ENCODE results near the gene CCDC68.

CCDC68 gene

DNA sequence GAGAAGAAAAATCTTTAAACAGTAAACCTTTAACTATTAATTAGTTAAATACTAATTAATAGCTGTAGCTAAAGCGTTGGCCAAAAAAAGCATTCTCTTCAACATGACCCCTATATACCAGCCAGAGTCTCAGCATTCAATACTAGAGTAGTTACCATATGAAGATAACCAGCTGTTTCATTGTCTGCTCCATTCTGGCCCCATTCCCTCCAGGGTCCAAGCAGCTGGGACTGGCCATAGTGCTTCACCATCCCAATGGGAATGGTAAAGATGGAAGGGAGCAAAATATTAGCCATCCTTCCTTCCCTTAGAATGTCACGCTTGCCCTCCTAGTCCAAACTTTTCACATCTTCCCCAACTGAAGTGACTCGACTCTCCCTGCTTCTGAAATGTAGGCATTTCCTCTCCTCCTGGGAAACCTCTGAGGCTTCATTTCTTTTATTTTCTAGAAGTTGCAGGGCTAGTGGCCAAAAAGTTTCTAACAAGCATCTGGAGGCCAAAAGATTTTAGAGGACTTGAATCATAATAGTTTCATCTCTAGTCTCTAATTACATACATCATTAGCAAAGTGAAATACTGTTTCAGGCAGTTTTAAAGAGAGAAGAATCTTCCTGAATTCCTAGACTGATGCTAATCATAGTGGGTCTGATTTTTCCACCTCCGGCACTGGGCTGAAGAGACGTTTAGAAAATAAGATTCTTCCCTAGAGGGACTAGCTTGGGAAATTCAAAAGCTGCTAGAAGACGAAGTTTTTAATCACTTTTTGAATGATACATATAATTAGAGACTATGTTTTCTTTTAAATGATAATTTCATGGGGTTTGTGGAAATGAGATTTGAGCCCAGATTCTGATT lies 52.7 kb downstream of the CCDC68 start:
- Histone ChIP-seq H3K27ac (no peak overlapping the region), H3K4me3 (ENCODE audit: low read depth, low read length) (no peak overlapping the region), H3K27me3 (replicated peaks) (no peaks in the 10 kb centered on the region), H3K36me3 (replicated peaks) (no peaks in the 10 kb centered on the region)
- in situ Hi-C loops (cut with HindIII; ENCODE audit: low pct_ligation_motif_present, low sequenced_read_pairs): no loop called here
- no peak for DNase-seq
- TF ChIP-seq, protein P1, sequence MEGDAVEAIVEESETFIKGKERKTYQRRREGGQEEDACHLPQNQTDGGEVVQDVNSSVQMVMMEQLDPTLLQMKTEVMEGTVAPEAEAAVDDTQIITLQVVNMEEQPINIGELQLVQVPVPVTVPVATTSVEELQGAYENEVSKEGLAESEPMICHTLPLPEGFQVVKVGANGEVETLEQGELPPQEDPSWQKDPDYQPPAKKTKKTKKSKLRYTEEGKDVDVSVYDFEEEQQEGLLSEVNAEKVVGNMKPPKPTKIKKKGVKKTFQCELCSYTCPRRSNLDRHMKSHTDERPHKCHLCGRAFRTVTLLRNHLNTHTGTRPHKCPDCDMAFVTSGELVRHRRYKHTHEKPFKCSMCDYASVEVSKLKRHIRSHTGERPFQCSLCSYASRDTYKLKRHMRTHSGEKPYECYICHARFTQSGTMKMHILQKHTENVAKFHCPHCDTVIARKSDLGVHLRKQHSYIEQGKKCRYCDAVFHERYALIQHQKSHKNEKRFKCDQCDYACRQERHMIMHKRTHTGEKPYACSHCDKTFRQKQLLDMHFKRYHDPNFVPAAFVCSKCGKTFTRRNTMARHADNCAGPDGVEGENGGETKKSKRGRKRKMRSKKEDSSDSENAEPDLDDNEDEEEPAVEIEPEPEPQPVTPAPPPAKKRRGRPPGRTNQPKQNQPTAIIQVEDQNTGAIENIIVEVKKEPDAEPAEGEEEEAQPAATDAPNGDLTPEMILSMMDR (IDR thresholded peaks at IDR 0.05; ENCODE audit: low read depth, low read length, missing control alignments): no peak

DNA sequence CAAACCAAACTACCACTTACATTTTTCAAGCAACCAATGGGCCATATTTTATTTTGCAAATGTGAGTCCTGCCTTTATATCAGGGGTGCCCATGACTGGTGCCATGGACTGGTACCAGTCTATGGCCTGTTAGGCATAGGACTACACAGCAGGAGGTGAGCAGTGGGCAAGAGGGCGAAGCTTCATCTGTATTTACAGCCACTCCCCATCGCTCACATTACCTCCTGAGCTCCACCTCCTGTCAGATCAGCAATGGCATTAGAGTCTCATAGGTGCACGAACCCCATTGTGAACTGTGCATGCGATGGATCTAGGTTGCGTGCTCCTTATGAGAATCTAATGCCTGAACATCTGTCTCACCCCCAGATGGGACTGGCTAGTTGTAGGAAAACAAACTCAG lies 53.6 kb downstream of the CCDC68 start:
- no peaks in the 10 kb centered on the region for H3K27me3 ChIP-seq (replicated peaks)
- H3K36me3 ChIP-seq (replicated peaks): no peaks in the 10 kb centered on the region
- H3K27ac ChIP-seq: no peak overlapping the region
- TF ChIP-seq, protein P1 (IDR thresholded peaks at IDR 0.05; ENCODE audit: low read depth, low read length, missing control alignments): no peak
- no peak for DNase-seq
- no peak overlapping the region for H3K4me3 ChIP-seq (ENCODE audit: low read depth, low read length)
- in situ Hi-C loops (cut with HindIII; ENCODE audit: low pct_ligation_motif_present, low sequenced_read_pairs): no loop called here

DNA sequence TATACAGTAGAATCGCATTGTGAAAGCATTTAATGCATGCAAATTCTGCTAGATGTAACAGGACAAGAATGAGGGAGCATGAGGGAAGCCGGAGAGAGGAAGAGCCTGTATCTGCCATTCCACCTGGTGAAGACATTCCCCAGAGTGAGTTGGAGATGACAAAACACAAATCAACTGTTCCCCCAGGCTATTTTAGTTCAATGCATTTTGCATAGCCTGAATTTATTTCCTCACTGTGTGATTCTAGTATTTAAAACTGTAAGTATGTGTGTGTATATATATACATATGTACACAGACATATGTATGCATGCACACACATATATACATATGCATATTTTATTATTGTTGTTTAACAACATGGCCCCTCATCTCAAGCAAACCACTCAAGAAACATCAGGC lies 54.7 kb downstream of the CCDC68 start:
- DNase-seq: no peak
- no peak overlapping the region for H3K27ac ChIP-seq
- H3K4me3 ChIP-seq (ENCODE audit: low read depth, low read length): no peak overlapping the region
- TF ChIP-seq, protein P1 (IDR thresholded peaks at IDR 0.05; ENCODE audit: low read depth, low read length, missing control alignments): no peak
- H3K27me3 ChIP-seq (replicated peaks): no peaks in the 10 kb centered on the region
- no peaks in the 10 kb centered on the region for H3K36me3 ChIP-seq (replicated peaks)
- in situ Hi-C loops (cut with HindIII; ENCODE audit: low pct_ligation_motif_present, low sequenced_read_pairs): no loop called here

DNA sequence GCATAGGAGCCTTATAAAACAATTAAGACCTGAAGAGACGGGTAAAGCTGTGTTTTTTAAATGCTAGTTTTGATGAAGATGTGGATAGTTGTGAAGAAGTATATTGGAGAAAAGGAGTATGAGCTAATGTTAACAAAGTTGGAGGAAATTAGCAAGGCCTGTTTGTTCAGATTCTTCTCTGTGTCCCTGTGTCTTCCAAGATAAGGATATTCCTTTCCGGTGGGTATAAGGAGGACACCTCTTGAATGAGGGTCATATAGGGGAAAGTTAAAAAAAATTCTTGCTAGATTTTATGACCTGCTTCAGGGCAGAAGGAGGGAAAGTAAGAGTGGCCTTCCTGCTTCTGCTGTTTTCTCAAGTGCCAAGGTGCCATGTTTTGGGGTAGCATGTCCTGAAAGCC lies 59.0 kb downstream of the CCDC68 start:
- H3K4me3 ChIP-seq (ENCODE audit: low read depth, low read length): no peak overlapping the region
- H3K27ac ChIP-seq: no peak overlapping the region
- DNase-seq: no peak
- no peaks in the 10 kb centered on the region for H3K36me3 ChIP-seq (replicated peaks)
- no peaks in the 10 kb centered on the region for H3K27me3 ChIP-seq (replicated peaks)
- TF ChIP-seq, protein P1 (IDR thresholded peaks at IDR 0.05; ENCODE audit: low read depth, low read length, missing control alignments): no peak
- in situ Hi-C loops (cut with HindIII; ENCODE audit: low pct_ligation_motif_present, low sequenced_read_pairs): no loop called here

DNA sequence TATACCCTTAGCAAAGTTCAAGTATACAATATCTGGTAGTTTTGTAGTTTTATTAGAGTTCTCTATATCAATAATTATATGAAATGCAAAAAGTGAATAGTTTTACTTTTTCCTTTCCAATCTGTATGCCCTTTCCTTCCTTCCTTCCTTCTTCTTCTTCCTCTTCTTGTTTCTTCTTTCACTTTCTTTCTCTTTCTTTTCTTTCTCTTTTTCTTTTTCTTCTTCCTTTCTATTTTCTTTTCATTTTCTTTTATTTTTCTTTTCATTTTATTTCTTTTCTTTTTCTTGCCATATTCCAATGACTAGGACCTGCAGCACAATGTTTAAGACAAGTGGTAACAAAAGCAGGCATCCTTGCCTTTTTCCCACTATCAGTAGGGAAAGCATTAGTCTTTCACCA lies 59.8 kb downstream of the CCDC68 start:
- no peak overlapping the region for H3K4me3 ChIP-seq (ENCODE audit: low read depth, low read length)
- no peaks in the 10 kb centered on the region for H3K36me3 ChIP-seq (replicated peaks)
- no peaks in the 10 kb centered on the region for H3K27me3 ChIP-seq (replicated peaks)
- no peak overlapping the region for H3K27ac ChIP-seq
- no peak for DNase-seq
- in situ Hi-C loops (cut with HindIII; ENCODE audit: low pct_ligation_motif_present, low sequenced_read_pairs): no loop called here
- TF ChIP-seq, protein P1 (IDR thresholded peaks at IDR 0.05; ENCODE audit: low read depth, low read length, missing control alignments): no peak

DNA sequence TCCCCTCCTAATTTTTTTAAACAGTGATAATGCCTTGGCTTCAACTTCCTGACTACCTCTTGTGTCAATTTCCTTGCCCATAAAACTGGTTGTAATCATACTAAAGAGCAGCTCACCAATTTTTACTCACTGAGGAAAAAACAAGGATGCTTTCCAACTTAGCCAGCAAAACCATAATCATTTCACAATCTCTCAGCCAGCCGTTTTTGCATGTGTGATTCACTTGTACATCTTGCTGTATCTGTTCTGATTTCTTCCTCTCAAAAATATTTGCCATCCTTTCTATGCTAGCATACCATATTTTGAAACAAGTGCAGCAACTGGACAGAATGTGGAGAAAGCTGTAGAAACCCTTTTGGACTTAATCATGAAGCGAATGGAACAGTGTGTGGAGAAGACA lies 70.3 kb downstream of the CCDC68 start:
- Histone ChIP-seq H3K36me3 (replicated peaks) (no peaks in the 10 kb centered on the region), H3K27me3 (replicated peaks) (no peaks in the 10 kb centered on the region), H3K4me3 (ENCODE audit: low read depth, low read length) (no peak overlapping the region), H3K27ac (no peak overlapping the region)
- TF ChIP-seq, protein P1 (IDR thresholded peaks at IDR 0.05; ENCODE audit: low read depth, low read length, missing control alignments): no peak
- peak; percentile 56 for DNase-seq
- in situ Hi-C loops (cut with HindIII; ENCODE audit: low pct_ligation_motif_present, low sequenced_read_pairs): no loop called here
